GM18511 (cell line): Measurements from ENCODE around the gene SBNO2.
"Not testable (repeated sequence)": the region's sequence is repeated elsewhere in the genome, so short reads cannot be mapped to it uniquely, and the experiment has no call there.

ENCODE experiments used
- ATAC-seq: cut with Tn5 transposase; IDR thresholded peaks from one replicate; pipeline ENCODE4 v1.9.1; 2021; ENCODE audit warnings: mild to moderate bottlenecking, moderate library complexity; ENCODE audit not compliant: unreplicated experiment

The SBNO2 gene

DNA sequence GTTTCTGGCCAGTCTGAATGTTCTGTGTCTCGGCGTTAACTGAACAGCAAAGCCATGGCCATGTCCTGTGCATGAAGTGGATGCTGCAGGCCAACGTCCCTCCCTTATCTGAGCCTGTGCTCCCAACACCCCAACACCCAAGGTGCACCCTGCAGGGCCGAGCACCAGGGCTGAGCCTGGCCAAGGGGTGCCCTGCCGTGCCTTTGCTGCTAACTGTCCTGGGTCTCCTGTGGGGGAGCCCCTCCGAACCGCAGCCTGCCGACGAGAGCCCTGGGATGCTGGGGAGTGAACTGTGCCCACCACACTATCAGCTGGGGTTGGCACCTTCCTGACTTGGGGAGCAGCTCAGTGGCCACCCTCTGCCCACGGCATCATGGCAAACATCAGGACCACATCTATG, 52.7 kb downstream of the SBNO2 start:
- no peak for ATAC-seq

- no peak for ATAC-seq
These were observed 54.4 kb downstream of the SBNO2 start for GRCh38 chr19:1119475-1120217.

DNA sequence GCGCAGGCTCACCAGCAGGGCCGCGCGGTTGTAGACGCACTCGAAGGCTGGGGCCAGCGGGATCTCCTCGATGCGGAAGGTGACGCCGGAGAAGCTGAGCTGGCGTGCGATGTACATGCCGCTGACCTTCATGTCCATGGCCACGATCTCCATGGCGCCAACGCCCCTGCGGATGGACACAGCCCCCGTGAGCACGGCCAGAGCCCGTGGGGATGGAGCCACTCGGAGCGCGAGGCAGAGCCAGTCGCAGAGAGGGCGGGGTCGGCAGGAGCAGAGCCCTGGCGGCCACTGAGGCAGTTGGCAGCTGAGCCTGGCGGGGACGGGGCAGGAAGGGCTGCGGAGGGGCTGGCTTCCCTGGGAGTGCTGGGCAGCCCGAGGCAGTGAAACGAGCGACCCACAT, 55.1 kb downstream of the SBNO2 start:
- no peak for ATAC-seq

GRCh38 chr19:1117654-1118053, 56.4 kb downstream of the SBNO2 start:
- no peak for ATAC-seq

GRCh38 chr19:1116726-1117581, 57.1 kb downstream of the SBNO2 start:
- ATAC-seq, result no peak

GRCh38 chr19:1115646-1116420, 58.2 kb downstream of the SBNO2 start:
- no peak for ATAC-seq

DNA sequence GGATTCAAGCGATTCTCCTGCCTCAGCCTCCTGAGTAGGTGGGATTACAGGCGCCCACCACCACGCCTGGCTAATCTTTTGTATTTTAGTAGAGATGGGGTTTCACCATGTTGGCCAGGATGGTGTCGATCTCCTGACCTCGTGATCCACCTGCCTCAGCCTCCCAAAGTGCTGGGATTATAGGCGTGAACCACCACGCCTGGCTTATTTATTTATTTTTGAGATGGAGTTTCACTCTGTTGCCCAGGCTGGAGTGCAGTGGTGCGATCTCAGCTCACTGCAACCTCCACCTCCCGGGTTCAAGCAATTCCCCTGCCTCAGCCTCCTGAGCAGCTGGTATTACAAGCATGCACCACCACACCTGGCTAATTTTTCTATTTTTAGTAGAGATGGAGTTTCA, 59.3 kb downstream of the SBNO2 start:
- not testable (repeated sequence) for ATAC-seq

DNA sequence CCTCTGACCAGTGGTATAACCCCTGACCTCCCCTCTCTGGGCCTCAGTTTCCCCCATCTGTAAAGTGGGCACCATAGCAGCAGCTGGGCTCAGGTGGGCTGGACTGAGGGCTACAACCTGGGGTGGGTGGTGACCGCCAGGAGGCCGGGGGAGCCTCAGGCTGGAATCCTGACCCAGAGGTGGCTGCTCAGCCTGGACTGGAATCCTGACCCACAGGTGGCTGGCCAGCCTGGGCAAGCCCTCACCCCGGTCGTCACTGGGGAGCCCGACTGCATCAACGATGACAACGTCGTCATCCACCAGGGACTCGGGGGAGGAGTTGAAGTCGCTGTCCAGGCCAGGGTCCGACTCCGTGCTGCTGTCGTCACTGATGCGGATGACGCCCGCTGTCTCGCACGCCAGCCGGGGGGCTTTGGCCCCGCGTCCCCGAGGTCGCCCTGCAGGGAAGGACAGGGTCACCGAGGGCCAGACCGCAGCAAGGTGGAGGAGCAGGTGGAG, 60.0 kb downstream of the SBNO2 start:
- no peak for ATAC-seq

DNA sequence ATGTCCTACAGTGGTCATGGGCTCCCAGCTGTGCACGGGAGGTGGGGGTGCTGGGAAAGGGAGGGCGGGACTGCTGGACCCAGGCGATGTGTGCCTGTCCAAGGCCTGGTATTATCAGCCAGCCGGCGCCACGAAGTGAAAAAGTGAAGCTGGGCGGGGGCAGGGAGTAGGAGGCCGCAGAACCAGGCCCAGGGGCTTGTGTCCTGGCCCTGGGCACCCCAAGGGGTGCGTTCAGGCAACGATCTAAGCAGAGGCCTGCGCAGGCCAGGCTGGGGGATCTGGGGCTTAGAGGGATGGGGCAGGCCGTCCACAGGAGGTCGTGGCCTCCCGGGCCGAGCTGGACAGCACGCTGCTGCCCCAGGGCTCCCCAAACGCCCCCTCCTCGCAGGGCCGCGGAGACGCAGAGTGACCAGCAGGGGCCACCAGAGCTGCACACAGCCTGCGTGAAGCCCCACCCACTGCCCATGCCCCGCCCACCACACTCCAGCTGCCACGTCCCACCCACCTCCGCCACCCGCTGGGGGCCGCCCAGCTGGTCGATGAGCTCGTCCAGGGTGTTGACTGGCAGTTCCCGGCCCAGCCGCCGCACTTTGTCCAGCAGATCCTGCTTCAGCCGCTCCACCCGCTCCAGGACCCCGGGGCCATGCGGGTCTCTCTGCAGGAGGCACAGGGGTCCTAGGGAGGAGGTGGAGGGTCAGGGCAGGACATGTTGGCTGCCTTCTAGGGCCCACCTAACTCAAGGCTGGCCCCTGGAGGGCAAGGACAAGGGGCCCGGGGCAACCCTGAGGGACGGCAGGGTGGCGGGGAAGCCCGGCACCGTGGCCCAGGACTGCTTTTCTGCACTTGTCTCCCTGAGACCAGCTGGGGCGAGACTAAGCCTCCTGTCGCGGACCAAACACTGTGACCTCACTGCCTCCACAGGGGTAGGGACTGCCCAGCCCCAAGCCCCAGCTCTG, 60.8 kb downstream of the SBNO2 start:
- no peak for ATAC-seq

DNA sequence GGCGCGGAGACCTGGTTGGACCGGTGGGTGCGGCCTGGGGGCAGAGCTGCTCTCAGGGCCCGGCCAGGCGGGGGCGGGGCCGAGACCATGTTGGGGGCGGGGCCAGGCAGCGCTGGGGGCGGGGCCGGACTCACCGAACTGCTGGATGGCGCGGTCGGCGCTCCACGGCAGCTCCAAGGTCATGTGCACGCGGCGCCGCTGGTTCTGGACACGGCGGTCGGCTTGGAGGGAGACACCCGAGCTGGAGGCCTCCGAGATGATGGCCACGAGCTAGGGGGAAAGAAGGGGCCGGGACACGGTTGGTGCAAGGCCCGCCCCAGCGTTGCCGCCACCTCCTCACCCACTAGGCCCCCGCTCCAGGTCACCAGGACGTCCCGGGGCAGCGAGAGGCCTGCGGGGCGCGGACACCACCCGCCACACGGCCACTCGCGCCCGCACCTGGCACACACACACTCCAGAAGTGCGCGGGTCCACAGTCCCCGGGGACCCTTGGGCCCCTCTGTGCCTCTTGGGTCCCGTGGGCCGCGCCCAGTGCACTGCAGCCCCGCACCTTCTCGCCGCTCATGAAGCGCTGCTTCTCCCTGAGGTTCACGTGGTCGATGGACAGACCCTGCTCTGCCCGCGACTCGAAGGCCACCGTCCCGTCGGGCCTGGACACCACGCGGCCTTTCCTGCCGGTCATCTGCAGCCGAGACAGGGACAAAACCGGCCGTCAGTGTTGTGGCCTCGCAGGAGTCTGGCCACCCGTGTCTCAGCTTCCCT, 61.6 kb downstream of the SBNO2 start:
- no peak for ATAC-seq

DNA sequence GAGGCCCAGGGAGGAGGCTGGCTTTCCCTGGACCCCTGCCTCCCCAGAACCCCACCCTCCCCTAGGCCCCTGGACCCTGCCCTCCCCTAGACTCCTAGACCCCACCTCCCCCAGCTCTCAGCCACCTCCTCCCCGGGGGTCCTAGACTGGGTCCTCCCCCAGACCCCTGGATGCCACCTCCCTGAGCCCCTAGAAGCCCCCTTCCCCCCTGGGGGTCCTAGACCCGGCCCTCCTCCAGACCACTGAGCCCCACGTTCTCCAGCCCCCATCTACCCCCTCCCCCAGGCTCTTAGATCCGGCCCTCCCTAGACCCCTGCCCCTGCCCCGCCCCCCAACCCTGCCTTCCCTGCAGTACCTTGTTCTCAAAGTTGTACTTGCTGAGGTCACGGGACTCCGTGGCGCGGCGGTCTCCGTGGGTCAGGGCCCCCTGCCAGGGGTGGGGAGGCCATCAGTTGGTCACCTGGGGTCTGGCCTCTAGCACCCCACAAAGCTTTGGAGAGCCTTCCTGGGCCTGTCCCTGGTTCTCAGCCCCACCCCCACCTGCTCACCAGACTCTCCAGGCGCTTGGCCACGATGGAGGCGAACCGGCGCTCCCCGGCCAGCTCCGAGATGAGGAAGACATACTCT, 62.3 kb downstream of the SBNO2 start:
- ATAC-seq, result no peak

DNA sequence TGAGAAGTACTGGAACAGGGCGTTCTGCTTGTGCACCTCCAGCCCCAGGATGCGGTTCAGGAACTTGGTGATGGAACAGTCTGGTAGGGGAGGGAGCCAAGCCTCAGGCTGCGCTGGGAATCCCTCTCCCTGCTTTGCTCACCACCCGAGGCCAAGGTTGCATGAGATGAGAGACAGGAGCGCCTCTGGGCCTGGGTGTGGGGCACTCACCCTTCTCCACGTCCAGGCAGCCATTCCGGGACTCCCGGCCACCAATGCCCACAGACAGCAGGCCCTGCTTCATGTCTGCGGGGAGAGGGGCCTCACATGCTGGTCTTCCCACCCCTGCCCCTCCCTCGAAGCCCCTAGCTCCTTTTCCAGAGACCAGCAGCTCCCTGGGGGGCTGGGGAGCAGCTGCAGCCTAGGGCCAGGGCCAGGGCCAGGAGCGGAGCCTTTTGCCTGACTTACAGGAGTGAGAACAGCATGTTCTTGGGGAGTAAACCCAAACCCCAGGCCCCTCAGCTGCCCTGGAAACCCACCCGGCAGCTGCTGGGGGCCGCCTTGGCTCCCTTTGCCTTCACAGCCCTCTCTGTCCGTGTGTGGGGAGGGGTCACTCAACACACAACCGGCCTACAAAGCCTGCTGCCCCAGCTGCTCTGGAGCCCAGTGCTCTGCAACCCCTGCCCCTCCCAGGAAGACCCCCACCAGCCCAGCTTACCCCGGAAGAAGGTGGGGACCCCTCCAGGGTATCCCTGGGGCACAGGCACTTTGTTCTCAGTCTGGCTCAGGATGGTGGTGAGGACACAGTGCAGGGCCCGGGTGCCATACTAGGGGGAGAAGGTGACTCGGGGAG, 63.0 kb downstream of the SBNO2 start:
- no peak for ATAC-seq

GRCh38 chr19:1109697-1110671, 64.1 kb downstream of the SBNO2 start:
- no peak for ATAC-seq

DNA sequence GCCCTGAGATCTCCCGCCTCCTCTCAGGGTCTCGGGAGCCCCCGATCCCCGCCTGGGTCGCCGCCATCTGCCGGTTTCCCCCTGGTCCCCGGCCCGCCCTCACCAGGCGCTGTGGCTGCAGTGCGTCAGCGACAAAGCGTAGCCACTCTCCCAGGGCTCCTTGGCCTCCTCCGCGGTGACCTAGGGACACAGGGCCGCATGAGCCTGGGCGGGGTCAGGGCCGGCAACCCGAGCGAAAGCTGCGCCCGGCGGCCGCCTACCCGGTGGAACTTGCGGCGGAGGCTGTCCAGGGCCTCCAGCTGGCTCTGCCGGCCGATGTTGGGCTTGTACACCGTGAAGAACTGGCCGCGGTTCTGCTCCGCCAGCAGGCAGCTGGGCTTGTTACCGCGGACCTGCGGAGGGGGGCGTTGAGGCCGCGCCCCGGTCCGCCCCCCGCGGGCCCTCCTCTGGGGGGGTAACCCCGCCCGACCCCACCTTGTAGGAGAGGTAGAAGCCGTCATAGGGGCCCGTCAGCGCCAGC, 65.0 kb downstream of the SBNO2 start:
- ATAC-seq, result no peak

- no peak for ATAC-seq
These were observed 65.6 kb downstream of the SBNO2 start for GRCh38 chr19:1108291-1109031.

GRCh38 chr19:1107661-1108261, 66.3 kb downstream of the SBNO2 start:
- ATAC-seq, result no peak
